DMS153 treated with DMSO at 0.1 percent for 48 hours (cell line): Measurements from ENCODE around the gene PEA15.

Experiments
- DNase-seq: peaks from one replicate; lab custom pipeline; 2025; ENCODE audit not compliant: unreplicated experiment; lab: John Stamatoyannopoulos, UW

Gene PEA15

DNA sequence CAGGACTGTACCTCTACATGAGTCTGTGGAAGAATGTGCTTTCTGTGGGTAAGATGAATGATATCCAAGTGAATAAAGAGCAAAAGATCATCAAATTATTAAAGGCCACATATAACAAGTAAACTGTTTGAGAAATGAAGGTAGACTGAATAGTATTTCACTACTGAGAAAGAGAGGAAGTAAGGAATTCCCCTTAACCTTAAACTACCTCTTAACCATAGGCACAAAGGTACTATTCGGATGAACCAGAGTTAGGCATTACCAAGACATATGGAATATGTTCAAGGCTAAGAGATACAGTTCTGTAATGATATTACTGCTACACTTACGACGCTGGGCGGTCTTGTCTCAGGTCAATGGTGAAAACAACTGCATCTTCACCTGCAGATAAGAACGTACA, 31.6 kb downstream of the PEA15 start:
- no peak for DNase-seq

DNA sequence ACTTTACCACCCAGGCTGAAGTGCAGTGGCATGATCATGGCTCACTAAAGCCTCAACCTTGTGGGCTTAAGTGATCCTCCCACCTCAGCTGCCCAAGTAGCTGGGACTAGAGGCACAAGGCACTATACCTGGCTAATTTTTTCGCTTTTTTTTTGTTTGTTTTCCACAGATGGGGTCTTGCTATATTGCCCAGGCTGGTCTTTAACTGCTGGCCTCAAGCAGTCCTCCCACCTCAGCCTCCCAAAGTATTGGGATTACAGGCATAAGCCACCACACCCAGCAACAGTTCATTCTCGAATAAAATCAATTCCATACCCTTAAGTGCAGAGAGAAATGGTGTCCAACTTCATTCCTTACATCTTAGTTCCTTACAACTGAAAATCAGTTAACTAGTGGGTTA, 32.4 kb downstream of the PEA15 start:
- no peak for DNase-seq

DNA sequence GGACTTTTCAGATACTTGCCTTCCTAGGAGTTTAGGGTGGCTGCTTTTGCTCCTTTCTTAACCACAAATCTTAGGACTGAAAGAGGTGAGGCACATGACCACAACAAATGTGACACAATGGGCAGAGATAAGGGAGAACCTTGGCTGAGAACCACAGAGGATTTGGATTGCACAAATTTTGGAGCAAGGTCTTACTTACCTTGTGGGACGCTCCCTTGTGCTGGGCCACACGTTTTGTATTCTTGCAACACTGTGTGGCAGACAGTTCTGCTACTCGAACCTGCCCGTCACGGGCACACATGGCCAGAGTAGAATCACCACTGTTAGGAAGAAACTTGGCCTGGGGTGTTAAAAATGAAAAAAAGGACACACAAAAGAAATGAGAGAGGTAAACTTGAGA, 33.2 kb downstream of the PEA15 start:
- DNase-seq: no peak

DNA sequence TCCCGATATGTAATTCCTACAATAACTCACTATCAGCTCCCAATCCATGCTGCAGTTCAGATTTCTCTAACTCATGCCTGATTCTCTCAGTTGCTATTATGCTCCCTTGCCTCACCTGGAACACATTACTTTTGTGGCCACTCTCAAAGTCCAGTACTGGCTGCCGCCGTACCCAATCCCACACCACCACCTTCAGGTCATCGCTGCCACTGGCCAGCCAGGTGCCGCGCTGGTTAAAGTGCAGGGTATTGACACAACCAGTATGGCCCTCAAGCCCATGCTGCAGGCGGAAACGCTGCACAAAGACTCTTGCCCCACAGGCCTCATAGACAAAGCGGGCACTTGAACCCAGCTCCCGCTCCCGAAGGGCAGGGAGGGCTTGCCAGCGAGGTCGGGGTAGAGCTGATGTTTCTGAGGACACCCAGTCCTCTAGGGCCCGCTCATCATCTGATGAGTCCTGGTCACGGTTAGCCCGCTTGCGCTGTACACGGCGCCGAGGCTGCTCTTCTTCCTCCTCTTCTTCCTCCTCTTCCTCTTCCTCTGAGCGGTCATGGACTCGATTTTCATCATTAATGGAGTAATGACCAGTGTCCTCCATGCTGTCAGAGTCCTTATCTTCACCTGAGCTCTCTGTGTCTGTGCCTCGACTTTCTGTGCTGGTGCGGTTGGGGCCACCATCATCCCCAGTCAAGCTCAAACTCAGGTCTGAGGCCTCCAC, 34.6 kb downstream of the PEA15 start:
- no peak for DNase-seq

DNA sequence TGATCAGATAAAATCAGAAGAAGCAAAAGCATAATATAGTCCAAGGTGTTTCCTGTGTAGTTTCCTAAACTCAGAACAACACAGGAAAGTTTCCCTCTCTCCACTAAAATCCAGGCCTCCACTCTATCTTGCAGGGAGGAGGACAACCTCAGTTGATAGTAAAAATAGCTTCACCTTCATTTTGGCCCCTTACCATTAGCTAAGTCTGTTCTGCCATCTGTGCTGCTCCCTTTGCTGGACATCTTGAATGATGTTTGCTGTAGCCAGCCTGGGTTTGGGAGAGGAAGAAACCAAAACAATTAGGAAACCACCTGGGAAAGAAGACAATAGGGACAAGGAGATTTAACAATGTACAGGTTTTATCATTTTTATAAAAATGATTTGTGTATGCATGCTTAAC, 38.6 kb downstream of the PEA15 start:
- no peak for DNase-seq

DNA sequence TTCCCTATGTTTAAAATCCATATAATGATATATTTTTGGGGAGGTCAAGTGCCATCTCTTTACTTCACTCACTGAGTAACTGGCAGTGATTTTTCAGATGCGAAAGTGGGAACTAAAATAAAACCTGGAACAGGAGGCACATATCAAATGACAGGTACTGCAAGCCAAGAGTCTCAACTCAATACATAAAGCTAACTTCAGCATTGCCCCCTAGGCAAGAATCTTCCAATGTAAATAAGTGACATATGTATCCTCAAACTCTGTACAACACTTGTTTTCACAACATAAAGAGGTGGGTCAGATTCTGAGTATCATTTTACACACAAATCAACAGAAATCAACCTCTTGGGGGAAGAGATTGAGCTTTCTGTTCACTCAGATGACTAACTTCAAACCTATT, 39.0 kb downstream of the PEA15 start:
- no peak for DNase-seq

DNA sequence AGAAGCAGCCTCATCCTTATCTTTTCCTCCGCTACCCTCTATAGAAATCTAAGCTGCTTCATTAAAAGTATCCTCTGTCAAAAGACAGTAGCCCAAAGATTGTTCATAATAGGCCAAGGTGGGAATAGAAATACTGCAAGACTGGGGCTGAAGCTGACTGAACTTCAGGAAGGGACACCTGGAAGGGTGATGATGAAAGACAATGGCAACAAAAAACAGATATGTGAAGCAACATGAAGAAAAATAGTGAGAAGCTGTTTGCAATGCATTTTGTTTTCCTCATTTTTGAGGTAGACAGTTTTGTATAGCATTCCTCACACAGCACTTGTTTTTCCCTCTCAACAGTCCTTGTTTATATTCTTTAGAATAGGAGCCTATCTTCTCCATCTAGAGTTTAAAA, 40.2 kb downstream of the PEA15 start:
- no peak for DNase-seq

DNA sequence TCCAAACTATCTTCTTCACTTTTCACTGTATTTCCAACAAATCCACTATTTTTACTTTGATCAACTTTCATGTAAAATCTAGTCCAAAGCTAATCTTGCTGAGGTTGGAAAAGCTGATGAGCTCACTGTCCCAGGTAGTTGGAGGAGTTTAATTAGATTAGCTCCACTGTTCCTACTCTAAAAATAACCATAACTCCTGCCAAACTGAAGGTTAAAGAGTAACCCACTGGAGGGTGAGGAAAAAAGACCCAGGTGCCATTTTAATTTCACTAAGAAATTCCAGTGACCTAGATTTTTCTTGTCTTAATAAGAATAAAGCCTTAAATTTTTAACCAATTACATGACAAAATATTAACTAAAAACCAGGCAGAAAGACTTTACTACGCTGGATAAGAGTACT, 41.9 kb downstream of the PEA15 start:
- no peak for DNase-seq

DNA sequence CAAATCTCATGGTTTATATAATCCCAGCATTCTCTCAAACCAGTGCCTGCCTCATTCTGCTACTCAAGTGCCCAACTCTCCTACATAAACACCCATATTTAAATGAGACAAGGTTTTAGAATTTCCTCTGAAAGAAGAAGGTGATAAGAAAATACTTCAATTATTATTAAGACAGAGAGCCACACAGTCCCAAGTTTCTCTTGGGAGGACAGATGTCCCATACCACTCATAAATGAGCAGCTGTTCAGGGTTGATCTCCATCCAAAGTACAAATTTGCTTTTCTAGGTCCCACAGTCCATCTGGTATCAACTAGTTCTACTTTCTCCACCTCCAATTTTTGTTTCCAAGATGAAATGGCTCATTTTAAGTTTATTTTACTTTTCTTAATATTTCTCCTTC, 45.8 kb downstream of the PEA15 start:
- no peak for DNase-seq

DNA sequence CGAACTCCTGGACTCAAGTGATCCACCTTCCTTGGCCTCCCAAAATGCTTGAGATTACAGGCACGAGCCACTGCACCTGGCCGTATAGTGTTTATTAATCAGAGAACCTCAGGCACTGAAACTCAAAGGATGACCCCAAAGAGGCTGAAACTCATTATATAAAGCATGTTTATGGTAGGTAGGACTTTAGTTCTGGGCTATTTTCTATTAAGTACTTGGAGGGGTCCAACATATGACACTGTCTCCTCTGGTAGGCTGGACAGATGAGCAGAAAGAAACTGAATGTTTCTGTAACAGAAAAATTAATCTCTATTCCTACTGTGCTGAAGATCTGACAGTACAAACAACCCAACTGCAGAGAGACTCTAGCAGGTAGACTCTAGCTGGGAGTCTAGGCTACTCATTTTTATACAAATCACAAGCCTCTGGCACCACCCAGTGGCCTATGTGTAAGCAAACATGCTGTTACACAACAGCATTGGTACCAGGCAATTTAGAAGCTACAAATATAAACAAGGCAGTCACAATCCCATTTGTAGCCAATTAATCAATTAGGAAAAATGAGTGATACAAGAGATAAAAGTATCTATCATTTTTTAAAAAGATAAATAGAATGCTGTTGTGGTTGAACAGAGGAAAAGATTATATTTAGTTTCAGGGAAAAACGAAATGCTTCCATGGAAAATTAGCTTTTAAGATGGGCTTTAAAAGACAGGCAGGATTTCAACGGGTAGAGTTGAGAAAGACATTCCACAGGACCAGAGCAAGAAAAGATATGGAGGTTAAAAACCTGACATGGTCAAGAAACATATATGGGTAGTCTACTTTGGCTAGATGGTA, 46.7 kb downstream of the PEA15 start:
- DNase-seq: peak; percentile 53

DNA sequence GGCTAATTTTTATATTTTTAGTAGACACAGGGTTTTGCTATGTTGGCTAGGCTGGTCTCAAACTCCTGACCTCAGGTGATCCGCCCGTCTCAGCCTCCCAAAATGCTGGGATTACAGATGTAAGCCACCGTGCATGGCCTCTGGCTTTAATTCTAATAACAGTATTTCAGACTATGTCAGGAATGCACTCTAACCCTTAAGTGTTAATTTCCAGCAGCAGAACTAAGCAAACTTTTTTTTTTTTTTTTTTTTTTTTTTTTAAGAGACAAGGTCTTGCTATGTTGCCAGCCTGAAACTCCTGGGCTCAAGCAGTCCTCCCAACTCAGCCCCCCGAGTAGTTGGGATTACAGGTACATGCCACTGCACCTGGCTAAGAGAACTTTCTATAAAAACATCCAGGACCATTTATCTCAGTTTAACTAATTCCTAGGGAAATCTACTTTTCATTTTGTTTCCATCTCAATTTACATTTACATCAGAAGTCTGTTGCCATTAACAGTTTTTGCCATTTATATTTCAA, 50.7 kb downstream of the PEA15 start:
- DNase-seq: no peak

DNA sequence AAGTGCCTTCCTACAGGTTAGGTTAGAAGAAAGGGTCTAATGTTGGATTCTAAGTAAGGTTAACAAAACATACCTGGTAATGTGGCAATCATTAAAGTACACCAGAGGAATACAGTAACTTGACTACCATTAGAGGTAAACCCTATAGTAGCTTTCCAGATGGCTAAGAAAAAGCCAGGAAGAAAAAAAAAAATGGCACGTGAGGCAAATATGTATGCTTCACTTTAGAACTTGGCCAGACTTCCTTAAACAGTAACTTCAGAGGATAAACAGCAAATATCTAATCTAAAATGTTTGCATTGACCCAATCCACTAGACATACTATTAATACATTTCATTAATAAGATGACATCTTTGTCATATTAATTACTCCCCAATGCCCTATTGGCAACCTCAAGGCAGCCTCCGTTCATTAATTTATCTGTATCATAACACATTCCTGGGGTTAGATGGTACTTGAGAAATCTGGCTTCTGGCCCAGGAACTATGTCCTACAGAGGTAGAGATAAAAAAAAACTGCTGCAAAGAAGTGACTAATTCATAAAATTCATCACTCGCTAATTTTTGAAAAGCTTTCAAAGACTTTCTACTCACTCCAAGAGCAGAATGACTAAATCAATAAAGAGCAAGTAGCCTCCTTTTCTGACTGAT, 51.3 kb downstream of the PEA15 start:
- DNase-seq: no peak

DNA sequence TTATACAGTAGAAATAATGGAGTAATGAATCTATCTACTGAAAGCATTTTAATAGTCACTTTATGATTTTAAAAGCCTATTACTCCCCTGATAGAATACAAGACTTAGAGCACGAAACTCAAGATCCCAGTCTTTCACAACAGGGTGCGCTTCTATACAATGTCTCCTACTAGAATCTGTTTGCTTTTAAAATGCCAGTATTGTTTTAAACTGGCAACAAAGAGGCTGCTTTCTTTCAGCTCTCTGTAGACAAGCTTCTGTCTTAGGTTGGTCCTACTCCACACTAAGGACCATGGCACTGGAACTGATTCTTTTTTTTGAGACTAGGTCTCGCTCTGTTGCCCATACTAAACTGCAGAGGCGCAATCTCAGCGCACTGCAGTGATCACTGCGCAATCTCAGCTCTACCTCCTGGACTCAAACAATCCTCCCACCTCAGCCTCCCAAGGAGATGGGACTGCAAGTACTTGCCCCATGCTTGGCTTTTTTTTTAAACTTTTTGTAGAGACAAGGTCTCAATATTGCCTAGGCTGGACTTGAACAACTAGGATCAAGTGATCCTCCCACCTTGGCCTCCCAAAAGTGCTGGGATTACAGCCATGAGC, 52.3 kb downstream of the PEA15 start:
- DNase-seq: no peak

DNA sequence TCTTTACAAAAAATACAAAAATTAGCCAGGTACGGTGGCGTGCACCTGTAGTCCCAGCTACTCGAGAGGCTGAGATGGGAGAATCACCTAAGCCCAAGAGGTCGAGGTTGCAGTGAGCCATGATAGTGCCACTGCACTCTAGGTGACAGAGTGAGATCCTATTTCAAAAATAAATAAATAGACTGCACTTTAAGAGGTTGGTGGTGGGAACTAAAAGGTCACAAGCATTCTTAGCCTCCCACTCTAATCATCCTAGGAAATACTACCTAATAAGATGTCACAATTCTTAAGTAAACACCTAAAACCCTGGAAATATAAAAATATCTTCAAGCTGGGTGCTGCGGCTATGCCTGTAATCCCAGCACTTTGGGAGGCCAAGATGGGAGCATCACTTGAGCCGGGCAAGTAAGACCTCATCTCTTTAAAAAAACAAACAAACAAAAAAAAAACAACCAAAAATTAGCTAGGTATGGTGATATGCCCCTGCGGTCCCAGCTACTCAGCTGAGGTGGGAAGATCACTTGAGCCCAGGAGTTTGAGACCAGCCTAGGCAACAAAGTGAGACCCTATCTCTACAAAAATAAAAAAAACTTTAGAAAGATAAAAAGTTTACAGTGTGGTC, 53.1 kb downstream of the PEA15 start:
- DNase-seq: no peak

DNA sequence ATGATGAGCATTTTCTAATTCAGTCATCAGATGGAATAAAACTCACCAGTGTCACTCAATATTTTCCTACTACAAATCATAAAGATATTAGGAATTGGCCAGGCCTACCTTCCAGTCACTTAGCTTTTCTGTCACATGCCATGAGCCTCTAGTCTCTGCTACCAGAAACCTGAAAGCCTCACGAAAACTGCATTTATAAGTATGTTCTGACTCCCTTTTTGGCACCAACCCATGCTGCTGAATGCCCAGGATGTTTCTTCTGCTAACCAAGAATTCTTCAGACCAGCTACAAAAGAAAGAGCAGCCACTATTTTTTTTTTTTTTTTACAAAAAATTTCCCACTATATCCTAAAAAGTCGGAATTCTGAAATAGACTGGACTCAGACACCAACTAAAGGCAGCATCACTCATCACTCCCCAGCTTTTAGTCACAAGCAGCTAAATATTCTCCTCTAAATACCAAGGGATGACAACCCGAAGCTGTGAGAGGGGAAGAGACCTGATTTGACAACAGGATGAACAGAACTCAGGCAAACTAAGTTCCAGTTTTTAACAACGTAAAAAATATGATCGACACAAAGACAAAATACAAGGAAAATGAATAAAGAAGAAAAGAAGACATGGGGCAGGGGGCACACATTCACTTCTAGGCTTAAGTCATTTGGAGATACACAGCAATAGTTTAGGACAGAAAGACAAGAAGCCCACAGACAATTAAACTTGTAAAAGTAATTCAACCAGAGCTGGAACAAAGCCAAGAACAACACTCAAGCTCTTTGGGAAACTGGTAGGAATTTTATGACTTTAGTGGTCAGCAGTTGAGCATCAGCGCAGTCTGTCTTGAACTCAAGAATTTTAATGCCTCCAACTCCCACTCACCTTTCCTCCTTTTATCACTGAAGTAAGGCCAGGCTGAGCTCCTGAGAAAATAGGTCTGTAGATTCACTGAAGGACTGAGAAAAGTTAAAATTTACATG, 55.5 kb downstream of the PEA15 start:
- DNase-seq: no peak

DNA sequence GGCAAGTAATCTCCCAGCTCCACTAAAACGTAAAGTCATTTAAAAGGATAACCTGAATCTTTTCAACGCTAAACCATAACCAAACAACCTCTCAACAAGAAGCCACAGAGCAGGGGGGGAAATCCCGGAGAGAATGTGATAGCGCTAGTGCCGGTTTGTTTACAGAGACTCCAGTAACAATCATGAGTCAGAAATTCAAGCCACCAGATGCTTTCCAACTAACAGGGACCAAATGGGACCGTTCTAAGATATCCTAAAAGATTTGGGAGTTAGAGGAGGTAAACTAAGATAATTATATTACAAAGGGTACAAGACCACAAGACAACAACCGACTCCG, 56.3 kb downstream of the PEA15 start:
- peak; percentile 60 for DNase-seq

DNA sequence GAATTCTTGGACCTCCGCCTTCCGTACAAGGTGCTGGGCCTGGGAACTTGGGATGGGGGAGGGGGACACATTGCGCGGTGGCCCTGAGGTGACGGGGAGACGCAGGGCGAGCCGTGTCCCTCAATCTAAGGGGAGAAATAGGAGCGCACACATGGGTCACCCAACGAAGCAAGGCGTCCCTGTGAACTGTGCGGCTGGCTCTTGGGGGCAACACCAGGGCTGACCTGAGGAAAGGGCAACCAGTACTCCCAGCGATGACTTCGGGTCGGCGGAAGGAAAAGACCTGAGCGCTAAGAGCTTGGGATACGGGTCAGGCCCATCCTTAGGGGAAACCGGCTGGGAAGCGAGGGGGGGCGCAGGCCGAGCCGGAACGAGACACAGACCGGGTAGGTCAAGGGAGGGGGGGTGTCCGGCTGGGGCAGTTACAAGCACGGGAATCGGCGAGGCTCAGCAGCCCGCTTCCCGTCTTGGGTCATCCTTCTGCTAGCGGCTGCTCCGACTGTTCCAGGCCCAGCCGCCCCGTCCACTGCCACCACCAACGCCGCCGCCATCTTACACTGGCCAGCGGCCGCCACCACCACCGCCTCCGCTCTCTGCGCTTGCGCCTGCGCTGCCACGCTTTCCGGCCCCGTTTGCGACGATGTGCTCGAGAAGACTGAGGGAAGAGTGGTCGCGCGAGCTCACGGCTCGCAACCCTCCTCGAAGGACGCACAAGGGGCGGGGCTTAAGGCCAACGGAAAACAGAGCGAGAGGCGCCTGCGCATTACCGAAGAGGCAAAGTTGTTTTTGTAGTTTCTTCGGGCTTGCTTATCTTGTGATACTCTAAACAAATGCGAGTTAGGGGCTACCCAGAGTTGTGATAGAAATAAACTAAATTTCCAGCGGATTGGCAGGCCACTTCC, 57.0 kb downstream of the PEA15 start, which contains the start of gene DCAF8:
Gene DCAF8, minus strand, starts transcription at position 657 of the 902 bp plus-strand sequence. CDS start 18,541 bp downstream, outside the sequence.
- DNase-seq: peak; percentile 99

DNA sequence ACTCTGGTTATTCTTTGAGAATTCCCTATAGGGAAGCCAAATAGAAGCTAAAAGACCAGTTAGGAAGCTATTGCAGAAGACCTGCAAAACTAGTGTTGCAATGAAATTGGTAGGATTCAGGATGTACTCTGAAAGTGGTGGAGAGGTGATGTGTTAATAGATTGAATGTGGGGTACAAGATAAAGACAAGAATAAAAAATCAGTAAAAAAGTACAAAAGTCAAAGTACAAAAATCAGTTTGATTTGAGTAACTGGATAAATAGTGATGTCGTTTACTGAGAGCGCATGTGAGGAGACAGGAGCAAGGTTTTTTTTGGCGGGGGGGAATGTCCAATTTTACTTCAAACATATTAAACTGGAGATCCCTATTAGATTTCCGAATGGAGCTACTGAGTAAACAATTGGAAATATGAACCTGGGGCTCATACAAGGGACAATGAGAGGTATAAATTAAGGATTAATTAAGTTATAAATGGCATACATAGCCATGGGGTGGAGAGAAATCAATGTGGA, 59.7 kb downstream of the PEA15 start:
- DNase-seq: no peak
